Neural progenitor cell (in vitro differentiated cells): ENCODE data around the gene VPS26C. TPM values are rescaled to one million over a fixed set of nuclear protein-coding genes. Genes with fewer than 3 reads are reported as not detected.

Source experiments
- DNase-seq: peaks from one replicate; pipeline ENCODE4 v3.0.0-alpha.2; 2016; ENCODE audit warnings: low spot score
- H2AFZ ChIP-seq: fragments of 200-600 bp; sonication (generic); replicated peaks from 2 replicates; pipeline ENCODE4 v1.6.1; 2016; ENCODE audit warnings: antibody characterized with exemption
- H3F3A ChIP-seq: fragments of 200-600 bp; sonication (generic); 2 replicates; pipeline ENCODE4 v1.6.1; 2016; ENCODE audit warnings: antibody characterized with exemption, low read depth
- H3K27ac ChIP-seq: fragments of 200-600 bp; sonication (generic); 2 replicates; pipeline ENCODE4 v1.5.1; 2016; ENCODE audit warnings: mild to moderate bottlenecking
- H3K27me3 ChIP-seq: fragments of 200-600 bp; sonication (generic); 2 replicates; pipeline ENCODE4 v1.6.1; 2016; ENCODE audit warnings: mild to moderate bottlenecking, moderate library complexity
- H3K36me3 ChIP-seq: fragments of 200-600 bp; sonication (generic); 2 replicates; pipeline ENCODE4 v1.5.1; 2016
- H3K4me1 ChIP-seq: fragments of 200-600 bp; sonication (generic); 2 replicates; pipeline ENCODE4 v1.6.1; 2016; ENCODE audit warnings: mixed run types
- H3K4me2 ChIP-seq: fragments of 200-600 bp; sonication (generic); 2 replicates; pipeline ENCODE4 v1.6.1; 2016
- H3K4me3 ChIP-seq: fragments of 200-600 bp; sonication (generic); 2 replicates; pipeline ENCODE4 v1.5.1; 2016
- H3K79me2 ChIP-seq: fragments of 200-600 bp; sonication (generic); 2 replicates; pipeline ENCODE4 v1.6.1; 2016; ENCODE audit warnings: low read depth
- H3K9ac ChIP-seq: fragments of 200-600 bp; sonication (generic); 2 replicates; pipeline ENCODE4 v1.6.1; 2016
- H3K9me3 ChIP-seq: fragments of 200-600 bp; sonication (generic); 2 replicates; pipeline ENCODE4 v1.5.1; 2016; ENCODE audit warnings: low read depth
- H4K20me1 ChIP-seq: fragments of 200-600 bp; sonication (generic); 2 replicates; pipeline ENCODE4 v1.6.1; 2016; ENCODE audit warnings: low read depth
- H3K27ac Mint-ChIP-seq: 3 replicates; pipeline ENCODE4 v1.8.0; 2021; ENCODE audit warnings: mixed read lengths
- H3K27me3 Mint-ChIP-seq: 2 replicates; pipeline ENCODE4 v1.8.0; 2022; ENCODE audit warnings: low read depth, mild to moderate bottlenecking, inconsistent platforms, moderate library complexity, mixed read lengths; ENCODE audit not compliant: insufficient read depth
- H3K36me3 Mint-ChIP-seq: 3 replicates; pipeline ENCODE4 v1.8.0; 2021; ENCODE audit warnings: mixed read lengths
- H3K4me1 Mint-ChIP-seq: 3 replicates; pipeline ENCODE4 v1.8.0; 2021; ENCODE audit warnings: mixed read lengths
- H3K4me3 Mint-ChIP-seq: 3 replicates; pipeline ENCODE4 v1.8.0; 2021; ENCODE audit warnings: mild to moderate bottlenecking, moderate library complexity, mixed read lengths
- H3K9me3 Mint-ChIP-seq: 3 replicates; pipeline ENCODE4 v1.8.0; 2020; ENCODE audit warnings: mixed read lengths
- CTCF ChIP-seq: fragments of 200-600 bp; sonication (generic); IDR thresholded peaks from 2 replicates; pipeline ENCODE4 v1.5.1; 2017; ENCODE audit warnings: antibody characterized with exemption, mild to moderate bottlenecking
- EZH2 ChIP-seq: fragments of 200-600 bp; sonication (generic); IDR thresholded peaks from 2 replicates; pipeline ENCODE4 v1.6.1; 2017; ENCODE audit warnings: antibody characterized with exemption, mild to moderate bottlenecking, moderate library complexity
- EZH2phosphoT487 ChIP-seq: fragments of 200-600 bp; sonication (generic); IDR thresholded peaks from 2 replicates; pipeline ENCODE4 v1.6.1; 2017; ENCODE audit warnings: antibody characterized with exemption
- total RNA-seq: library from RNA; depleted of rRNA; stranded (reverse); fragments of >200 nt; gene quantifications from 2 replicates; pipeline ENCODE4 v1.2.3, GENCODE V29; 2015; ENCODE audit warnings: low replicate concordance

The VPS26C gene
- total RNA-seq, 1 donor from 2014 or later, result 80.5 TPM

GRCh38 chr21:37195059-37195458 is 72.1 kb downstream of the VPS26C start:
- Histone ChIP-seq H3K9ac (no peak overlapping the region), H3K4me2 (no peak overlapping the region), H3K36me3 (peaks cover 14% of the 10 kb centered on the region), H3K4me1 (no peaks in the 10 kb centered on the region), H4K20me1 (peaks cover 7% of the 10 kb centered on the region), H2AFZ (no peak overlapping the region), H3K27me3 (no peaks in the 10 kb centered on the region), H3K79me2 (no peaks in the 10 kb centered on the region), H3K27ac (no peak overlapping the region), H3K9me3 (no peaks in the 10 kb centered on the region), H3F3A (no peaks in the 10 kb centered on the region), H3K4me3 (no peak overlapping the region)
- DNase-seq, result no peak
- Mint-ChIP-seq H3K9me3 (no peaks in the 10 kb centered on the region), H3K4me1 (peaks cover 7% of the 10 kb centered on the region), H3K4me3 (no peak overlapping the region), H3K36me3 (peaks cover 54% of the 10 kb centered on the region), H3K27ac (no peak overlapping the region), H3K27me3 (no peaks in the 10 kb centered on the region)
- no peak for TF ChIP-seq CTCF
- no peak for TF ChIP-seq EZH2phosphoT487
- TF ChIP-seq EZH2, result no peak

- TF ChIP-seq EZH2, result no peak
- TF ChIP-seq EZH2phosphoT487, result no peak
- Histone ChIP-seq H4K20me1 (peaks cover 7% of the 10 kb centered on the region), H3K9me3 (no peaks in the 10 kb centered on the region), H3K27ac (no peak overlapping the region), H3K27me3 (no peaks in the 10 kb centered on the region), H2AFZ (no peak overlapping the region), H3K79me2 (no peaks in the 10 kb centered on the region), H3F3A (no peaks in the 10 kb centered on the region), H3K4me1 (no peaks in the 10 kb centered on the region), H3K36me3 (peaks cover 14% of the 10 kb centered on the region), H3K4me3 (no peak overlapping the region), H3K4me2 (no peak overlapping the region), H3K9ac (no peak overlapping the region)
- Mint-ChIP-seq H3K27me3 (no peaks in the 10 kb centered on the region), H3K9me3 (no peaks in the 10 kb centered on the region), H3K4me3 (no peak overlapping the region), H3K27ac (no peak overlapping the region), H3K36me3 (peaks cover 50% of the 10 kb centered on the region), H3K4me1 (peaks cover 7% of the 10 kb centered on the region)
- no peak for DNase-seq
Observed at GRCh38 chr21:37193676-37194075, 73.5 kb downstream of the VPS26C start.

GRCh38 chr21:37193006-37193405 is 74.1 kb downstream of the VPS26C start:
- peaks cover 7% of the 10 kb centered on the region for H3K4me1 Mint-ChIP-seq
- Histone ChIP-seq H3K9ac (no peak overlapping the region), H3F3A (no peaks in the 10 kb centered on the region), H3K36me3 (peaks cover 10% of the 10 kb centered on the region), H3K27ac (no peak overlapping the region), H3K79me2 (no peaks in the 10 kb centered on the region), H3K4me3 (no peak overlapping the region), H4K20me1 (peaks cover 7% of the 10 kb centered on the region), H2AFZ (no peak overlapping the region), H3K9me3 (no peaks in the 10 kb centered on the region), H3K4me2 (no peak overlapping the region), H3K27me3 (no peaks in the 10 kb centered on the region), H3K4me1 (no peaks in the 10 kb centered on the region)
- H3K4me3 Mint-ChIP-seq, result no peak overlapping the region
- H3K27me3 Mint-ChIP-seq, result no peaks in the 10 kb centered on the region
- H3K27ac Mint-ChIP-seq, result no peak overlapping the region
- DNase-seq, result peak; percentile 17
- TF ChIP-seq EZH2phosphoT487 (no peak), EZH2 (no peak), CTCF (no peak)
- no peaks in the 10 kb centered on the region for H3K9me3 Mint-ChIP-seq
- peaks cover 49% of the 10 kb centered on the region for H3K36me3 Mint-ChIP-seq

- Histone ChIP-seq H3K27me3 (no peaks in the 10 kb centered on the region), H3K36me3 (peaks cover 10% of the 10 kb centered on the region), H3K4me2 (no peak overlapping the region), H3F3A (no peaks in the 10 kb centered on the region), H4K20me1 (peaks cover 7% of the 10 kb centered on the region), H2AFZ (no peak overlapping the region), H3K4me1 (no peaks in the 10 kb centered on the region), H3K27ac (no peak overlapping the region), H3K79me2 (no peaks in the 10 kb centered on the region), H3K4me3 (no peak overlapping the region), H3K9ac (no peak overlapping the region), H3K9me3 (no peaks in the 10 kb centered on the region)
- DNase-seq, result no peak
- Mint-ChIP-seq H3K9me3 (no peaks in the 10 kb centered on the region), H3K4me1 (peaks cover 7% of the 10 kb centered on the region), H3K27me3 (no peaks in the 10 kb centered on the region), H3K36me3 (peaks cover 47% of the 10 kb centered on the region), H3K4me3 (no peak overlapping the region), H3K27ac (no peak overlapping the region)
- TF ChIP-seq EZH2, result no peak
- no peak for TF ChIP-seq EZH2phosphoT487
- no peak for TF ChIP-seq CTCF
Observed at GRCh38 chr21:37192019-37192418, 75.1 kb downstream of the VPS26C start.
